Midbrain (tissue), 1 donor: ENCODE measurements around the gene C22orf31.
A peak's percentile ranks its signal among the peaks of the same experiment; 100 is the strongest.
"Not testable (repeated sequence)": the region's sequence is repeated elsewhere in the genome, so short reads cannot be mapped to it uniquely, and the experiment has no call there.

Source experiments
- DNase-seq: peaks from one replicate; lab custom pipeline; 2025; lab: John Stamatoyannopoulos, UW

Gene C22orf31

GRCh38 chr22:29055192-29055830, 6.3 kb downstream of the C22orf31 start:
- DNase-seq: no peak

- no peak for DNase-seq
Measured at GRCh38 chr22:29054251-29054767, 7.3 kb downstream of the C22orf31 start.

- DNase-seq: no peak
Measured at GRCh38 chr22:29053048-29053702, 8.5 kb downstream of the C22orf31 start.

- DNase-seq: no peak
Measured at GRCh38 chr22:29050457-29050856, 11.2 kb downstream of the C22orf31 start.

- no peak for DNase-seq
Measured at GRCh38 chr22:29049655-29050263, 11.9 kb downstream of the C22orf31 start.

- DNase-seq: no peak
Measured at GRCh38 chr22:29048822-29049654, 12.6 kb downstream of the C22orf31 start.

GRCh38 chr22:29044657-29045176, 16.9 kb downstream of the C22orf31 start:
- DNase-seq: no peak

- no peak for DNase-seq
Measured at GRCh38 chr22:29043906-29044575, 17.6 kb downstream of the C22orf31 start.

- peak; percentile 46 for DNase-seq
Measured at GRCh38 chr22:29041408-29041807, 20.2 kb downstream of the C22orf31 start.

GRCh38 chr22:29040385-29041275, 21.0 kb downstream of the C22orf31 start:
- peak; percentile 84 for DNase-seq

GRCh38 chr22:29039684-29040083, 21.9 kb downstream of the C22orf31 start:
- not testable (repeated sequence) for DNase-seq

- DNase-seq: no peak
Measured at GRCh38 chr22:29039148-29039547, 22.5 kb downstream of the C22orf31 start.

GRCh38 chr22:29037340-29037932, 24.2 kb downstream of the C22orf31 start:
- no peak for DNase-seq

- DNase-seq: no peak
Measured at GRCh38 chr22:29032584-29032983, 29.0 kb downstream of the C22orf31 start.

- no peak for DNase-seq
Measured at GRCh38 chr22:29032014-29032475, 29.6 kb downstream of the C22orf31 start.

GRCh38 chr22:29031227-29032011, 30.2 kb downstream of the C22orf31 start:
- peak; percentile 23 for DNase-seq

GRCh38 chr22:29030618-29031226, 30.9 kb downstream of the C22orf31 start:
- DNase-seq: peak; percentile 37

- DNase-seq: no peak
Measured at GRCh38 chr22:29030016-29030617, 31.5 kb downstream of the C22orf31 start.
